HG03108 (cell line): ENCODE data around the gene C1orf232.

Source experiments
- ATAC-seq: cut with Tn5 transposase; IDR thresholded peaks from one replicate; pipeline ENCODE4 v1.9.1; 2021; ENCODE audit warnings: moderate library complexity; ENCODE audit not compliant: unreplicated experiment

The C1orf232 gene

GRCh38 chr1:26125382-26125781 is 43.4 kb downstream of the C1orf232 start:
- no peak for ATAC-seq

- ATAC-seq: no peak
Measured at GRCh38 chr1:26124418-26125331, 44.1 kb downstream of the C1orf232 start.

- no peak for ATAC-seq
Measured at GRCh38 chr1:26122988-26123973, 45.5 kb downstream of the C1orf232 start.

- ATAC-seq: no peak
Measured at GRCh38 chr1:26121854-26122773, 46.6 kb downstream of the C1orf232 start.

- no peak for ATAC-seq
Measured at GRCh38 chr1:26119892-26120608, 48.7 kb downstream of the C1orf232 start.

GRCh38 chr1:26114165-26114927 is 54.4 kb downstream of the C1orf232 start:
- no peak for ATAC-seq
